ENCODE data around the gene ZBTB22. TPM values are rescaled to one million over a fixed set of nuclear protein-coding genes. Genes with fewer than 3 reads are reported as not detected.

The ZBTB22 gene
- total RNA-seq, 1 donor from 2014 or later, result 23.4 TPM

GRCh38 chr6:33329058-33329457 lies 11.5 kb upstream of the ZBTB22 start:
- peak overlapping the region; percentile 49 for H3K4me3 Mint-ChIP-seq
- H3K9me3 Mint-ChIP-seq, result no peaks in the 10 kb centered on the region
- no peaks in the 10 kb centered on the region for H3K27me3 Mint-ChIP-seq (ENCODE audit: low read depth)
- no peak for TF ChIP-seq CTCF (conservative IDR thresholded peaks at IDR 0.05)
- peaks cover 3% of the 10 kb centered on the region for H3K4me1 Mint-ChIP-seq
- no peaks in the 10 kb centered on the region for H3K36me3 Mint-ChIP-seq (ENCODE audit: low read depth)
- DNase-seq (ENCODE audit: low read depth, low spot score), result no peak
- H3K27ac Mint-ChIP-seq (ENCODE audit: unreplicated experiment), result no peak overlapping the region

- no peak for DNase-seq (ENCODE audit: low read depth, low spot score)
- peaks cover 48% of the 10 kb centered on the region for H3K4me1 Mint-ChIP-seq
- no peaks in the 10 kb centered on the region for H3K9me3 Mint-ChIP-seq
- no peaks in the 10 kb centered on the region for H3K27me3 Mint-ChIP-seq (ENCODE audit: low read depth)
- peaks cover 15% of the 10 kb centered on the region for H3K36me3 Mint-ChIP-seq (ENCODE audit: low read depth)
- no peak for TF ChIP-seq CTCF (conservative IDR thresholded peaks at IDR 0.05)
- H3K4me3 Mint-ChIP-seq, result peak overlapping the region; percentile 98
- H3K27ac Mint-ChIP-seq (ENCODE audit: unreplicated experiment), result no peak overlapping the region
Measured at GRCh38 chr6:33324125-33324524, 6.6 kb upstream of the ZBTB22 start.

DNA sequence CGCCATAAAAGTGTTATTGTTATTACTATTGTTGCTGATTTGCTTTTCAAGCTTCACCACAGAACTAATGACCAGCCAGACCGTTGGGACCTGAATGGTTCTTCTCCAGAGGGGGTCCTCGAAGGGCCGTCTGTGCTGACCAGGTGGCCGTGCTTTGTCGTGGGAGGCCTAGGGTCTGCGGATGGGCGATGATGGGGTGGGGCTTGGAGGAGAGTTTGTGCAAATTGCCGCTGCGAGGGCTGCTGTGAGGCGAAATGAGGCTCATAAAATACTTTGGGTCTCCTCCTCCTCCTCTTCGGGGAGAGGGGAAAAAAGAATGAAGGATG lies 6.0 kb upstream of the ZBTB22 start:
- Mint-ChIP-seq H3K27me3 (ENCODE audit: low read depth) (no peaks in the 10 kb centered on the region), H3K27ac (ENCODE audit: unreplicated experiment) (peak overlapping the region; percentile 99), H3K4me3 (peak overlapping the region; percentile 98), H3K36me3 (ENCODE audit: low read depth) (peaks cover 18% of the 10 kb centered on the region), H3K4me1 (peaks cover 54% of the 10 kb centered on the region), H3K9me3 (no peaks in the 10 kb centered on the region)
- no peak for DNase-seq (ENCODE audit: low read depth, low spot score)
- no peak for TF ChIP-seq CTCF (conservative IDR thresholded peaks at IDR 0.05)

GRCh38 chr6:33321227-33321626 lies 3.7 kb upstream of the ZBTB22 start:
- Mint-ChIP-seq H3K36me3 (ENCODE audit: low read depth) (peaks cover 24% of the 10 kb centered on the region), H3K27me3 (ENCODE audit: low read depth) (peaks cover 4% of the 10 kb centered on the region), H3K27ac (ENCODE audit: unreplicated experiment) (peak overlapping the region; percentile 21), H3K4me1 (peaks cover 74% of the 10 kb centered on the region), H3K4me3 (peak overlapping the region; percentile 98), H3K9me3 (no peaks in the 10 kb centered on the region)
- DNase-seq (ENCODE audit: low read depth, low spot score), result no peak
- no peak for TF ChIP-seq CTCF (conservative IDR thresholded peaks at IDR 0.05)

- H3K4me1 Mint-ChIP-seq, result peaks cover 74% of the 10 kb centered on the region
- H3K4me3 Mint-ChIP-seq, result peak overlapping the region; percentile 98
- H3K36me3 Mint-ChIP-seq (ENCODE audit: low read depth), result peaks cover 24% of the 10 kb centered on the region
- no peak for DNase-seq (ENCODE audit: low read depth, low spot score)
- no peak for TF ChIP-seq CTCF (conservative IDR thresholded peaks at IDR 0.05)
- no peak overlapping the region for H3K27ac Mint-ChIP-seq (ENCODE audit: unreplicated experiment)
- no peaks in the 10 kb centered on the region for H3K9me3 Mint-ChIP-seq
- H3K27me3 Mint-ChIP-seq (ENCODE audit: low read depth), result peaks cover 4% of the 10 kb centered on the region
Measured at GRCh38 chr6:33320315-33321181, 3.0 kb upstream of the ZBTB22 start.

Measured in neural crest cell (in vitro differentiated cells).